ENCODE measurements around the gene HOXD1.

The HOXD1 gene

GRCh38 chr2:176187200-176187898 is 1.1 kb upstream of the HOXD1 start:
- DNase-seq, result no peak

DNA sequence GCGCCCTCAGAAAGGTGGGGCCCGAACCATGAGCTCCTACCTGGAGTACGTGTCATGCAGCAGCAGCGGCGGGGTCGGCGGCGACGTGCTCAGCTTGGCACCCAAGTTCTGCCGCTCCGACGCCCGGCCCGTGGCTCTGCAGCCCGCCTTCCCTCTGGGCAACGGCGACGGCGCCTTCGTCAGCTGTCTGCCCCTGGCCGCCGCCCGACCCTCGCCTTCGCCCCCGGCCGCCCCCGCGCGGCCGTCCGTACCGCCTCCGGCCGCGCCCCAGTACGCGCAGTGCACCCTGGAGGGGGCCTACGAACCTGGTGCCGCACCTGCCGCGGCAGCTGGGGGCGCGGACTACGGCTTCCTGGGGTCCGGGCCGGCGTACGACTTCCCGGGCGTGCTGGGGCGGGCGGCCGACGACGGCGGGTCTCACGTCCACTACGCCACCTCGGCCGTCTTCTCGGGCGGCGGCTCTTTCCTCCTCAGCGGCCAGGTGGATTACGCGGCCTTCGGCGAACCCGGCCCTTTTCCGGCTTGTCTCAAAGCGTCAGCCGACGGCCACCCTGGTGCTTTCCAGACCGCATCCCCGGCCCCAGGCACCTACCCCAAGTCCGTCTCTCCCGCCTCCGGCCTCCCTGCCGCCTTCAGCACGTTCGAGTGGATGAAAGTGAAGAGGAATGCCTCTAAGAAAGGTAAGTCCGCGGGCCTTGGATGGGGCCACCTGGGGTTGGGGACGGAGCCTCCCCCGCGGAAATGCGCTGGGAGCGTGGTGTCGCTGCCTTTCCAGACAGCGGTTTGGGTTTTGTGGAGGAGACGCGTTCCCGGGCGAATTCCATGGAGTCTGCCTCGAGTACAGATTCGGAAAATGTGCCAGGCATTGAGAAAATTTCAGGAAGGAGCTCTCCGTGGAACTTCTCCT is 559 bp downstream of the HOXD1 start:
- DNase-seq, result no peak

DNA sequence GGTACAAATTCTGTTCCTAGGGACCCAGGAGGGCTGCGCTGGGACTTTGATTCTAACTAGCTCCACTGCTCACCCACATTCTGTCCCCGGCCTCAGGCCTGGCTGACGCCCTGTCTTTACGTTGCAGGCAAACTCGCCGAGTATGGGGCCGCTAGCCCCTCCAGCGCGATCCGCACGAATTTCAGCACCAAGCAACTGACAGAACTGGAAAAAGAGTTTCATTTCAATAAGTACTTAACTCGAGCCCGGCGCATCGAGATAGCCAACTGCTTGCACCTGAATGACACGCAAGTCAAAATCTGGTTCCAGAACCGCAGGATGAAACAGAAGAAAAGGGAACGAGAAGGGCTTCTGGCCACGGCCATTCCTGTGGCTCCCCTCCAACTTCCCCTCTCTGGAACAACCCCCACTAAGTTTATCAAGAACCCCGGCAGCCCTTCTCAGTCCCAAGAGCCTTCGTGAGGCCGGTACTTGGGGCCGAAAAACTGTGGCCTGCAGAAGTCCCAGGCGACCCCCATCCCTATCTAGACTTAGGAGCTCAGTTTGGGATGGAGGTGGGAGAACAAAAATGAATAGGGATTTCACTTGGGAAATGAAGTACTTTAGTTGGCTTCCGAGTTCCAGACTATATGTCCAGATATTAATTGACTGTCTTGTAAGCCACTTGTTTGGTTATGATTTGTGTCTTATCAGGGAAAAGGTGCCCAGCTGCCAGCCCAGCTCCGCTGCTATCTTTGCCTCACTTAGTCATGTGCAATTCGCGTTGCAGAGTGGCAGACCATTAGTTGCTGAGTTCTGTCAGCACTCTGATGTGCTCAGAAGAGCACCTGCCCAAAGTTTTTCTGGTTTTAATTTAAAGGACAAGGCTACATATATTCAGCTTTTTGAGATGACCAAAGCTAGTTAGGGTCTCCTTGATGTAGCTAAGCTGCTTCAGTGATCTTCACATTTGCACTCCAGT is 1.5 kb downstream of the HOXD1 start:
- no peak for DNase-seq

DNA sequence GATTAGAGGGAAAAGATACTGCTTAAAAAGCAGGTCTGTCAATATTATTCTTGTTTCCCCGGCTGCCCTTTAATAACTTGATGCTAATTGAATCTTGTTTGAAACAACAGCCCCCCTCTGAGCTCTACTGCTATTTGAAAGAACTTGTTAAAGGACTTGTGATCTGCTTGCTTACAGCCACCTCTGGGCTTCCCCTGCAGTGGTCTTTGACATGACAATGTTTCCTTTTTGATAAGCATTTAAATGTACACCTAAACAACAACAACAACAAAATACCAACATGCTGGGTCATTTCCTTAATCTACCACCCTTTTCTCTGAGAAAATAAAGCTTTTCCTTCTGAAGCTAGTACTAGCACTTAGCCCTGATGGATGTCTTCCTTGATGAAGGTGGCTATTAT is 3.9 kb downstream of the HOXD1 start:
- DNase-seq, result no peak

DNA sequence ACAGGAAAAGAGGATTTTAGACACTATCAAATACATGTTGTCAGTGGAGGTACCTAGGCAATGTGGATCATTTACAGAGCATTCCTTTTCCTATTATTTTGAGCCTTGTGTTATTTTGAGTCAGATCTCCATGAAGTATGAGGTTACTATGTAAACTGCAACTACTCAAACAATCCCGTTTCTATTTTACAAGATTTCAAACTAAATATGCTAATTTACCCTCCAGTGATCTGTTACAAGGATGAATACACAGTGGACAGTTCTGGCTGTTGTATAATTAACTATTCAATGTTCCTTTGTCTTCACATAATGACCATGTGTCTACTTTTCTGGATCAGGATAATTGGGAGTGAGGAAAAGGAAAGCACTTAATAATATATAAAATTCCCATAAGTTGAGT is 4.6 kb downstream of the HOXD1 start:
- DNase-seq, result no peak

- DNase-seq, result no peak
Observed at GRCh38 chr2:176199902-176200301, 11.4 kb downstream of the HOXD1 start.

DNA sequence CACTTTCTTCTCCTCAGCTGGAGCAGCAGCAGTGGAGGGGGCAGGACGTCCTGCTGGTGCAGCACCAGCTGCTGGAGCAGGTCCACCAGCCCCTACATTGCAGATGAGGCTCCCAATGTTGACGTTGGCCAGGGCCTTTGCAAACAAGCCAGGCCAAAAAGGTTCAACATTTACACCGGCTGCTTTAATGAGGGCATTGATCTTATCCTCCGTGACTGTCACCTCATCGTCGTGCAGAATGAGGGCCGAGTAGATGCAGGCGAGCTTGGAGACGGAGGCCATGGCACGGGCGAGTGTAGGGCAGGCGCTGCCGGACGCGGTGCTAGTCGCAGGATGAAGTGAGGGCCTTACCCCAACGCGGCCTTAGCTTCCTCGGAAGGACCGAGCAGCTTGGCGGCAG is 12.5 kb downstream of the HOXD1 start:
- no peak for DNase-seq

DNA sequence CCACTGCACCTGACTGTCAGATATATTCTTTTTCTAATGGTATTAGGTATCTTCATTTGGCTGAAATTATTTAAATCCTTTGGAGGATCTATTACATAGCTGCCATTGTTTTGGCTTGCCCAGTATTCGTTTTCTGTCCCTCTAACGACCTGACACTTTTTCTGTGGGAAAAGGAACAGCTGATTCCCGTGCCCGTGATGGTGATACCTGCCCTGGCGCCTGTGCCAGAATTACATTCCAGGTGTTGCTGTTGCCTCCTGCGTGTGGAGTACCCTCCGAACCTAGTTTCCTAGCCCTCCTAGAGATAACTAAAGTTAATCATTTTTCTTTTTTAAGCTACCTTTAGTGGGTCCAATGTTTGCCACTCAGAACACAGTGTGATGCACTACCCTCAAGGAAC is 14.0 kb downstream of the HOXD1 start:
- DNase-seq, result no peak

- DNase-seq, result no peak
Observed at GRCh38 chr2:176205126-176205525, 16.7 kb downstream of the HOXD1 start.

DNA sequence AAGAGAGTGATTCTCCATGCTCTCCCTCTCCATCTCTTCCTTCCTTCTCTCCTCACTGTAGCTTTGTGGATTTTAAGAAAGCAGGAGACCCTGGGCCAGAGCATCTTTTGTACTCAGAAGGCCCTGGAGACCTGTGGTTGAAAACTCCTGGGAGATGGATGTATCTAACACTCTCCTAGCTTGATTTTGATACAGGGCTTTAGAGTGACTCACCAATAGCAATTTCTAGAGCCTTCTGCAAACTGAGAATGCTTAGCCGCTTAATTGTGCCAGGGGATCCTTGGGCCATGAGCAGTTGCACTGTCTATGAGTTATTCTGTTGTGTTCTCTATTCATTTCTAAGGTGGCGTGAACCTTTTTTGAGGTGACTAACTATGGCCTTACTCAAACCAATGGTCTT is 17.7 kb downstream of the HOXD1 start:
- no peak for DNase-seq

- DNase-seq, result no peak
Observed at GRCh38 chr2:176206682-176207081, 18.2 kb downstream of the HOXD1 start.

GRCh38 chr2:176211110-176211509 is 22.6 kb downstream of the HOXD1 start:
- DNase-seq, result no peak

- DNase-seq, result no peak
Observed at GRCh38 chr2:176212276-176212675, 23.8 kb downstream of the HOXD1 start.

DNA sequence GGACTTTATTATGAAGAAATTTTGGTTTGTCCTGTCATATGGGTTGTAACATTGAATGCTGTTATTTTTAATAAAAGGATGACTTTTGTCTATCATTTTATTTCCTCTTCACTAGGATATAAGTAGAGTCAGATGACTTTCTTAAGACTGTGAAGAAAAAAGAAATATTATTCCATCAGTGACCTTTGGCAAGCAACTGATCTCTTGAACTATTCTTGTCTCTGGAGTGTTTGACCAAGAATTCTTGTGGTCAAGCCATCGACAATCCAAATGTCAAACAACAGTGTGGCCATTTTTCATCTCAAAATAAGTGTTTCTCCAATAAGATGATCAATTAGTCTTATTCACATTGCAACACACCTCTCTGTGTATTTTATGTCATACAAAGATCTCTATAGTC is 24.9 kb downstream of the HOXD1 start:
- no peak for DNase-seq

DNA sequence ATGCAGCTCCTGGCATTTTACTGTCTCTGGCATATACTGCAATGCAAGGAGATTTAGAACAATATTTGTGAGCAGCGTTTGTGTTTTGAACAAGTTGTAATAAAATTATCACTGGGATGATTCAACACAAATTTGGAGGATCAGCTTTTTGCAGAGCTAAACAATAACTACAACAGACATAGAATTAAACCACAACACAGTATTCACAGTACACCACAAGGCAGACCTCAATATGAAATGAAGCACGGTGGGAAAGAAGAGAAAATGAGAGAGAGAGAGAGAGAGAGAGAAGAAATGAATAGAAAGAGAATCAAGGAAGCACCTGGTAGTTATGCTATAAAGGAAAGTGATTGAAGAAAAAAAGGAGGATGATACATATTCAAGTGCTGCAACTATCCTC is 39.4 kb downstream of the HOXD1 start:
- DNase-seq, result no peak

GRCh38 chr2:176234156-176234555 is 45.7 kb downstream of the HOXD1 start:
- DNase-seq, result no peak

- DNase-seq, result no peak
Observed at GRCh38 chr2:176234940-176235339, 46.5 kb downstream of the HOXD1 start.

GRCh38 chr2:176237456-176237855 is 49.0 kb downstream of the HOXD1 start:
- DNase-seq, result no peak

- no peak for DNase-seq
Observed at GRCh38 chr2:176239031-176239430, 50.6 kb downstream of the HOXD1 start.

GRCh38 chr2:176240301-176240700 is 51.8 kb downstream of the HOXD1 start:
- no peak for DNase-seq

All from activated CD4-positive, alpha-beta T cell treated with anti-CD3 and anti-CD28 coated beads, Interleukin-2, amount 50 U/mL, for 1 hour (primary cell).